ENCODE results near the gene ATP6V1F.
"Not testable (repeated sequence)": the region's sequence is repeated elsewhere in the genome, so short reads cannot be mapped to it uniquely, and the experiment has no call there.

The ATP6V1F gene

GRCh38 chr7:128903621-128904361, 41.1 kb downstream of the ATP6V1F start:
- no peak for DNase-seq

DNA sequence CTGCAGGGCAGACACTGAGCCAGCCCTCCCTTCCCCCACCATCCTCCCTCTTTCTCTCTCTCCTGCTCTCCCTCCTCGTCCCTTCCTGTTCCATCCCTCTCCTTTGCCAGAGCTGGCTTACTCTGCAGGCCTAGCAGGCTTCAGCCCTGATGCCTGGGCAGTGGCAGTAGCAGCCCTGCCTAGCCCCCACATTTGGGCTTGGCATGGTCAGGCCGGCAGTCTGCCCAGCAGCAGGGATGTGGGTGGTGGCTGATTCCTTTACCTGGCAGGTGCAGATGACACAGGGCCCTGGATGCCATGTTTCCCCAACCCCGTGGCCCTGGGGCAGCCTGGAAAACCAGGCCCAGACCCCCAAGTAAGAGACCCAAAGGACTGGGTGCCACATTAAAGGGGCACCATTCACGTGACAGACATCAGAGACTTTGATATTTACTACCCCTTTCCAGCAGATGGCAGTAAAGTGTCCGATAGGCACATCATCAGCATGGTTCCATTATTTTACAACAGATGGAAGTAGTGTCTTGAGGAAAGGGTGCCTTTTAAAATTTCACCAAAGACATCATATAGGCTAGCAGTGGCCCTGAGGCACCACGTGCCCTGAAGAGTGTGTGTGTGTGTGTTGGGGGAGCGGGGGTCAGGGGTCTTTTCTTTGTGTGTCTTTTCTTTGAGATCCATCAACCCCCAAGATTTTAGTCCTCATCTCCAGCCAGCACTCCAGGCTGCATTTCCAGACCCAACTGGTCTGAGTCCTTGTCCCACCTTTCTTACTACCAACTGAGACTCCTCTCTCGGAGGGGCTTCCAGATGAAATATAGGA, 41.9 kb downstream of the ATP6V1F start:
- peak; percentile 54 to 71 for DNase-seq

- DNase-seq: no peak
Observed at GRCh38 chr7:128906001-128906765, 43.5 kb downstream of the ATP6V1F start.

DNA sequence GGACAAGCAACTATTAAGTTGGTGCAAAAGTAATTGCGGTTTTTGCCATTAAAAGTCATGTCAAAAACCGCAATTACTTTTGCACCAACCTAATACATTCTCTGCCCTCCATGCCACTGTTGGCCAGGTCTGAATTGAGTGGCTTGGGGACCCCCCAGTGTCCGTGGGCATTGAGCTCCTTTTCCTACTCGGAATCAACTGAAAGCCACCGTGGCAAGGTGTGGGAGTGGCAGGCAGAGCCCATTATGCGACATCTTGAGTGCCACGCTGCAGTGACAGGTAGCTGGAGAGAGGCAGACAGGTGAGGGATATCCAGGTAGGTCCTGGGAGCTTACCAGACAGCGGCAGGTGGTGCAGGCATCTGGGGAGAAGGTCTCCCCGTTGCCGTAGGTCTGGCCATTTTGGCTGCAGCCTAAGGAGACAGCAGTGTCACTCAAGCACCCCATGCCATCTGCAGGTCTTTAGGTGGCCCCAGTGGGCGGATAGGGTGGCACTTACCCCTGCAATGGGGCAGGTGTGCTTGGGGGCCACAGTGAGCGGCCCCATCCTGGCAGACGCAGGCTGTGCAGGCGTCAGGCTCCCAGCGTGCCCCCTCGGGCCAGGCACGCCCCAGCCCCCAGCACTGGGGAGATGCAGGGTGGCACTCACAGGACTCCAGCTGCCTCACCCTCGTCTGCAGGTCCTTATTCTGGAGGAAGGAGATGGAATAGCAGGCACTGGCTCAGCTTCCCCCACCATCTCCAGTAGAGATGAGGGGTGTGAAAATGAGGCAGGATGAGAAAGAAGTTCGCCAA, 44.3 kb downstream of the ATP6V1F start:
- DNase-seq: no peak

GRCh38 chr7:128908750-128909624, 46.3 kb downstream of the ATP6V1F start:
- no peak for DNase-seq

DNA sequence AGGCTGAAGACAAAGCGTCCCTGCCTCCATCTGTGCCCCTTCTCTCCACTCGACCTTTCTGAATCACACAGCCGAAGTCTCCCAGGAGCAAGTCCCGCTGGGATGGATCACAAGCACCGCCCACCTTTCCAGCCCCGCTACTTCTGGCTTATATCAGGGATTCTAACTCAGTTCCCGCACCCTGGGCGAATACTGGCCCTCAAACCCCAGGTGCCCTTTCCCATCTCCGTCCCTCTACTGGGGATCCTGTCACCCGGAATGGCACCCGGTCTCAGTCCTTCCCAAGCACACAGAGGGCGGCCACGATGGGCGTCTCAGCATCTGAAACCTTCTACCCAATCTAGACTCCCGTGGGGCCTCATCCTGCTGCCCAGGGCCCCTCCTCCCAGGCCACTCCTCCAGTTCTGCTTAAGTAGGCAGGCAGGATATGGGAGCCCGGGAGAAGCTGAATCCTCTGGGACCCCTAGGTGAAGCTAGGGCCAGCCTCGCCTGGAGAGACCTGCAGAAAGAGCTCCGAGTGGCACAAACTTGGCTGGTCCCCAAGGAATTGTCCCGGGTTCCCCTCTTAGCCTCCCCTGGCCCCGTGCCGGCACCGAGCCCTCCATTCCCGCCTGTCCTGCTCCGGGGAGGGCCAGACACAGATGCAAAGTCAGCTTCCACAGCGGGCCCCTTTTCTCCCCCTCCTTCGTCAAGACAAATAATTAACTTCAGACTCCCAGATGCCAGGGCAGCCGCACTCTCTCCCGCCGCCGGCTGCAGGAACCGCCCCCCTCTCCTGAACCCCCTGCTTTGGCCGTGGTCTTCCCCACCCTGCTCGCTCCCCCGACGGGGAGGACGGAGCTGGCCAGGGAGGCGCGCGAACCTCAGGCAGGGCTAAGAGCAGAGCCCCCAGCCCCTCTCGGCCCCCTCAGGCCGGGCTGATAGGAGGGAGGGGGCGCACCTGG, 47.2 kb downstream of the ATP6V1F start:
- DNase-seq: no peak

DNA sequence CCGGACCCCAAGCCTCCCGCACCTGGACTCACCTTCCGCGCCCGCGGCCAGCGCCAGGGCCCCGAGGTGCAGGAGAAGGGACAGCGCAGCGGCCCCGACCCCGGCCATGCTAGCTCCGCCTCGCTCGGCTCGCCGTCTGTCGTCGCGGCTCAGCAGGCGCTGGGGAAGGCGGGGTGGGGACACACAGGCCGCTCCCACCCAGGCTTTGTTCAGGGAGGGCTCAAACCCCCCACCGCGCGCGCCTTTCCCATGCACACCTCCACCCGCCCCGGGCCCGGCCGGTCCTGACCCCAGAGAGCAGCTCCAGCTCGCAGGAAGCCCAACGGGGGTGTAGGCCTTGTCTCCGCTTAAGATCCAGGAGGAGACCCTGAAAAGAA, 47.9 kb downstream of the ATP6V1F start, which contains the start of gene KCP:
TSS of gene KCP (minus strand) at position 141 of the 377 bp plus-strand sequence. CDS start at position 108, 33 bp downstream.
- no peak for DNase-seq

DNA sequence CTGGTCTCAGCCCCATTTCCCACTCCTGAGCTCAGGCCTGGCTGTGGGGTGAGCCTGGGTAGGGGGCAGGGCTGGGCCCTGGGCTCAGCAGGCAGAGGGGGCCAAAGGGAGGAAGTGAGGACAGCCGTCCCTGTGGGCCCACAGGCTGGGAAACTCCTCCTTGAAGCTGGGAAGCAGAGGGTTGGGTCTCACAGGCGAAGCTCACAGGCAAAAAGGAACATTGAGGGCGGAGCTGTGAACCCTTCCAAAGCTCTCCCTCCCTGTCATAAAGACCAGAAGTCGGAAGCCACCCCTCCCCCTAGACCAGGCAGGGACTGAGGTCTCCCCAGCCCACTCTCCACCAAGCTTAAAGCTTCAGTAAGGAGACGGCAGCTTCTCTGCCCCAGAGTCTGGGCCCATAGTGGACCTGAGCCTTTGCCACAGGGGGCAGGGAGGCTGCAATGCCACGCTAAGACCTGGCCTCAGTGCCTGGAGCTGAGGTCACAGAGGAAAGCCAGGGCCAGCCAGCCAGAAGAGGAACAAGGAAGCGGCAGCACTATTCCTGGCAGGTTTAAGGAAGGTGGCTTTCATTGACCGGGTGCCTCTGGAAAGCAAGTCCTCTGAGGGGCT, 48.9 kb downstream of the ATP6V1F start:
- DNase-seq: no peak

DNA sequence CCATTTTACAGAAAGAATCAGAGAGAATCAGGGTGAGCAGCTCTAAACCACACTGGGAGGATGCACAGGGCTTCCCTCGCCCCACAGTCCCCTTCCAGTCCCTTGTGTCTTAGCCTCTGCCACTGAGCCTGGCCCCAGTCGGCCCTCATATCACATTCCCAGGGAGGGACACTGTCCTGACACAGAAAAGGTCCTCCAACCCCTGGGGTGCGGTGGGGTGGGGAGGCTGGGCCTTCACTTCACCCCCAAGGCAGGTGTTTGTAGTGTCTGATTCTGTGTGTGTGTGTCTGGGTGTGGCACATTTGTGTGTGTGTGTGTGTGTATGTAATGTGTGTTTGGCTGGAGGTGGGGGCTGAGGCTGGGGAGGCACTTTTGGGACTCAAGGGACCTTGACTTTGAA, 49.6 kb downstream of the ATP6V1F start:
- no peak for DNase-seq

DNA sequence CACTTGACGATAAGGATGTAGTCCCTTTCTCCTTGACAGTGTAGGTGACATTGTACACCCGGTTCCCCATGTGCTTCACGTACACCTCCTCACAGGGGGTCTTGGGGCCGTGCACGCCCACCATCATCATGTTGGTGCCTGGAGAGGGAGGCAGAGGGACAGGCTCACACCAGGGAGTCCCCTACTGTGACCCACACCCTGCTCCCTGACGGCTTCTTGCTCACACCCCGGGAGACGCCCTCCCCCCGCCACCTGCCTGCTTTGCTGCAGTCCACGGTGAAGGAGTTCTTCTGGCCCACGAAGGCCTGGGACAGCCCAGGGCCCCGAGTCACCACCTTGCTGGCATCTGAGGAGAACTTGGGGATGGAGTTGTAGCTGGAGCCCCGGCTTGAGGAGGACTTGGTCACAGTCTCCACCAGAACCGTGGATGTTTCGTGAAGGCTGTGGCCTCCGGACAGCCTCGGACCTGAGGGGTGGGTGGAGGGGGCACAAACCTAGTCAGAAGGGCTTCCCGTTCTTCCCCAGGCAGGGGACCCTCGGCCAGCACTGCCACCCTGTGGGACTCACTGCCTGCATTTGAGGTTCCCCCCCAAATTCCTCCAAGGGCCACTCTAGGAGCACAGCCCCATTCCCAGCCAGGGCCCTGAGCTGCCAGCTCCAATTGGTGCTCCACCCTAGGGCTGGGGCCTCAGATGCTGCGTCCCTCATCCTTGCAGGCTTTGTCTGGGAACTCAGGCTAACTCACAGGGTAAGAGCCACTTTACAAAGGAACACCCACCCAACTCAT, 50.2 kb downstream of the ATP6V1F start:
- not testable (repeated sequence) for DNase-seq

DNA sequence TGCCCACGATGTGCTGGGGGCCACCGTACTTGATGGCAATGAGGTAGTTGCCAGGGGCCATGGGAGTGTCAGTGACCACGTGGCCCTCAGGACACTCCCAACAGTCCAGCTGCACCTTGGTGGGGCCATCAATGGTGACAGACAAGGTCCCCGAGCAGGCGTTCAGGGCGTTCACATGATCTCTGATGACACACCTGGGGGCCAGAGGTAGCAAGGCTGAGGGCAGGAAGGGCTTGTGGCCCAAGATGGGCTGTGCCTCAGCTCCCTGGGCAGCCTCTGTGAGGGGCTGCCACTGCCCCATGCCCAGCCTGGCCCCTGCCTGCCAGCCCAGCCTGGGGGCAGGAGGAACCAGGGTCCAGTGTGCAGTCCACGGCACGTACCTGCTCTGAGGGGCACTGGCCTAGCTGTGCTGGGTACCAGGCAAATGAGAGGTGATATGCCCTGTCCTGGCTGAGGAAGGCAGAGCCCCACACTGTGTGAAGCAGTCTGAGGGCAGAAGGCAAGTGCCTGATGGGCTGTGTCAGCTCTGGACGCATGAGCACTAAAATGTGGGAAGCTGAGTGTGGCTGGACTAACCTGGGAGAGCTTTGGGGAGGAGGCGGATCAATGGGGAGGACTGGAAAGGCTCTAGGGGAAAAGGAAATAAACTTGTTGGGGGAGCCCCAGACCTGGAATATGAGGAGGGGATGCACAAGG, 51.4 kb downstream of the ATP6V1F start:
- no peak for DNase-seq

- no peak for DNase-seq
Observed at GRCh38 chr7:128914566-128915151, 52.0 kb downstream of the ATP6V1F start.

DNA sequence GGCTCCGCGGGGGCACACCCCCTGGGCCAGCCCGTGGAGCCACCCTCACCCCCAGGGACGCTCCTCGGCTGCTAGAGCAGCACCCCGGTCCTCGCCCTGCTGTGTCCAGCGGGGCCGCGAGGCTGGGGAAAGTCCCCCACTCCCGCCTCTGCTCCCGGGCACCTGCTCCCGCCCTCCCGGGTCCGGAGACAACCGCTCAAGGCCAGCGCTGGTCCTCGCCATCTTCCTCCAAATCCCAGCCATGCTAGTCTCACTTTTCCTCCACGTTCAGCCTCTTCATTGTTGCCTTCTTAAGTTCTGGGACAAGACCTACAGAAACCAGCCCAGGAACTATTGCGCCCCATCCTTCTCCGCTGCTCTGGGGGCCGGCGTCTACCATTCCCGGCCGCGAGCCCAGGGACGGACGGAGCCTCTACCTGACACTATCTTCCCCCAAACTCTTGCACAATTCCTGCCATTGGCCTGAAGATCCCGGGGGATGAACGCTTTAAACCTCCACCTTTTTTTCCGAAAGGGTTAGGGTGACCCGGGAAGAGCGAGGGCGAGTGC, 52.7 kb downstream of the ATP6V1F start:
- DNase-seq: no peak

Data from AML-193 (cell line).